Esophagus muscularis mucosa (tissue), 4 donors: ENCODE data around the gene PERCC1. TPM values are rescaled to one million over a fixed set of nuclear protein-coding genes. Genes with fewer than 3 reads are reported as not detected.

Source experiments
- DNase-seq: peaks from one replicate; pipeline ENCODE4 v3.0.0-alpha.2; 2017; ENCODE audit errors: extremely low spot score
- H3K27ac ChIP-seq, 4 donors: fragments of 200-600 bp; sonication (generic); replicated peaks in 1 of 4; 1 replicate in 3 of 4; 2 replicates in 1 of 4; pipeline ENCODE4 v1.5.1; 2016 to 2019; ENCODE audit warnings: mild to moderate bottlenecking in 1 of 4
- H3K27me3 ChIP-seq, 4 donors: fragments of 200-600 bp; sonication (generic); one replicate each; pipeline versions ENCODE4 v1.5.1 to v1.6.0; 2016 to 2019
- H3K36me3 ChIP-seq, 4 donors: fragments of 200-600 bp; sonication (generic); one replicate each; pipeline ENCODE4 v1.5.1; 2016 to 2019
- H3K4me1 ChIP-seq, 4 donors: fragments of 200-600 bp; sonication (generic); one replicate each; pipeline ENCODE4 v1.5.1; 2016 to 2019
- H3K4me3 ChIP-seq, 4 donors: fragments of 200-600 bp; sonication (generic); 1 replicate in 2 of 4; 2 replicates in 2 of 4; pipeline ENCODE4 v1.5.1; 2016 to 2019; ENCODE audit warnings: mild to moderate bottlenecking in 4 of 4, moderate library complexity in 1 of 4
- H3K9me3 ChIP-seq, 4 donors: fragments of 200-600 bp; sonication (generic); 1 replicate in 3 of 4; 2 replicates in 1 of 4; pipeline ENCODE4 v1.5.1; 2016 to 2019
- EP300 ChIP-seq: sonication (generic); formaldehyde crosslinking; IDR thresholded peaks from one replicate; pipeline ENCODE4 v1.6.1; 2017; ENCODE audit warnings: antibody characterized with exemption
- POLR2A ChIP-seq: fragments of 450-650 bp; IDR thresholded peaks from one replicate; pipeline ENCODE4 v1.6.1; 2017; ENCODE audit warnings: antibody characterized with exemption, moderate library complexity, mild to moderate bottlenecking, low read depth
- POLR2AphosphoS5 ChIP-seq, 2 donors: sonication (generic); formaldehyde crosslinking; IDR thresholded peaks; one replicate each; pipeline ENCODE4 v1.6.1; 2017; ENCODE audit warnings: antibody characterized with exemption in 2 of 2
- WGBS: methylation state at CpG from one replicate; pipeline ENCODE4 v1.1.5; 2018; 5-methylcytosine and 5-hydroxymethylcytosine counted together
- intact Hi-C: fragments of 100-400 bp; cut with DNase I; formaldehyde crosslinking; loops from one replicate; pipeline ENCODE4 v1.15.1; 2023
- total RNA-seq, 4 donors: library from RNA; depleted of rRNA; stranded (reverse); fragments of >200 nt; gene quantifications; one replicate each; pipeline versions ENCODE4 v1.1.0 to v1.2.1, GENCODE V29; 2016
- TF ChIP-seq, protein P1 (sequence below), 3 experiments: fragments of 200-600 bp in 2 of 3; fragments of 450-650 bp in 1 of 3; sonication (generic) in 2 of 3; IDR thresholded peaks; one replicate each; pipeline ENCODE4 v1.5.1; 2017 to 2019; ENCODE audit warnings: antibody characterized with exemption in 3 of 3, mild to moderate bottlenecking in 2 of 3, moderate library complexity in 1 of 3

The PERCC1 gene
- total RNA-seq, 4 donors from 2014 or later: not detected

DNA sequence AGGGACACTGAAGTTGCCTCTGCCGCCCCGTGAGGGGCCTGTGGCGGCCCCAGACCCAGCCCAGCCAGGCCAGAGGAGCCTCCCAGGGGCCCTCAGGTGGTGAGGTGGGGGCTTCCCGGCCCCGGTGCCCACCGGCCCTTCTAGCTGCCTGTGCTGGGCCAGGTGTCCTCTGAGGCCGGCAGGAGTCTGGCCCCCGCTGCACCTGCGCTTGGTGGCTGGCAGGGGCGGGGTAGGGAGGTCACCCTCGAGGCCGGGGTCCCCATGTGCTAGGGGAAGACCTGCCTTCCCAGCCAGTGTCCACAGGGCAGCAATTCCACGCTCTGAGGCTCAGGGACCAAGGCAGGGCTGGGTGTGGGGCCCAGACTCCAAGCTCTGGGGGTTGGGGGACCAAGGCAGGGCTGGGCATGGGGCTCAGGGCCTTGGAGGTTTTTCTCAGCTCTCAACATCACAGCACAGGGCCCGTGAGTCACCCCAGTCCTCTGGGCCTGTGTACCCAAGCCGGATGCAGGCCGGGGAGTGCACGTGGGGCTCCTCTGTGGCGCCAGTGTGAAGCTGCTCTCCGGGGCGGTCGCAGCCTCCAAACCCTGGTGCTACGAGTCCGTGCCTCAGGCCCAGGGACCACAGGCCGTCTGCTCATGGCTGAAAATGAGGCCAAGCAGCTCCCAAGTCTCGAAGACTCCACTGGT, 14.8 kb downstream of the PERCC1 start:
- intact Hi-C loops: no loop called here
- Histone ChIP-seq H3K4me1 (no peaks in the 10 kb centered on the region), H3K27ac (no peak overlapping the region), H3K4me3 (no peak overlapping the region), H3K9me3 (no peaks in the 10 kb centered on the region), H3K36me3 (peaks cover 20 to 59% (median 56%) of the 10 kb centered on the region in 4 donors), H3K27me3 (no peaks in the 10 kb centered on the region)
- TF ChIP-seq, protein P1, sequence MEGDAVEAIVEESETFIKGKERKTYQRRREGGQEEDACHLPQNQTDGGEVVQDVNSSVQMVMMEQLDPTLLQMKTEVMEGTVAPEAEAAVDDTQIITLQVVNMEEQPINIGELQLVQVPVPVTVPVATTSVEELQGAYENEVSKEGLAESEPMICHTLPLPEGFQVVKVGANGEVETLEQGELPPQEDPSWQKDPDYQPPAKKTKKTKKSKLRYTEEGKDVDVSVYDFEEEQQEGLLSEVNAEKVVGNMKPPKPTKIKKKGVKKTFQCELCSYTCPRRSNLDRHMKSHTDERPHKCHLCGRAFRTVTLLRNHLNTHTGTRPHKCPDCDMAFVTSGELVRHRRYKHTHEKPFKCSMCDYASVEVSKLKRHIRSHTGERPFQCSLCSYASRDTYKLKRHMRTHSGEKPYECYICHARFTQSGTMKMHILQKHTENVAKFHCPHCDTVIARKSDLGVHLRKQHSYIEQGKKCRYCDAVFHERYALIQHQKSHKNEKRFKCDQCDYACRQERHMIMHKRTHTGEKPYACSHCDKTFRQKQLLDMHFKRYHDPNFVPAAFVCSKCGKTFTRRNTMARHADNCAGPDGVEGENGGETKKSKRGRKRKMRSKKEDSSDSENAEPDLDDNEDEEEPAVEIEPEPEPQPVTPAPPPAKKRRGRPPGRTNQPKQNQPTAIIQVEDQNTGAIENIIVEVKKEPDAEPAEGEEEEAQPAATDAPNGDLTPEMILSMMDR (IDR thresholded peaks at IDR 0.05): no peak
- TF ChIP-seq EP300: no peak
- TF ChIP-seq POLR2A: no peak
- no peak for TF ChIP-seq POLR2AphosphoS5 (IDR thresholded peaks at IDR 0.05)
- DNase-seq: no peak
- WGBS: 84% methylated on average over 8 of the region's 25 CpGs

DNA sequence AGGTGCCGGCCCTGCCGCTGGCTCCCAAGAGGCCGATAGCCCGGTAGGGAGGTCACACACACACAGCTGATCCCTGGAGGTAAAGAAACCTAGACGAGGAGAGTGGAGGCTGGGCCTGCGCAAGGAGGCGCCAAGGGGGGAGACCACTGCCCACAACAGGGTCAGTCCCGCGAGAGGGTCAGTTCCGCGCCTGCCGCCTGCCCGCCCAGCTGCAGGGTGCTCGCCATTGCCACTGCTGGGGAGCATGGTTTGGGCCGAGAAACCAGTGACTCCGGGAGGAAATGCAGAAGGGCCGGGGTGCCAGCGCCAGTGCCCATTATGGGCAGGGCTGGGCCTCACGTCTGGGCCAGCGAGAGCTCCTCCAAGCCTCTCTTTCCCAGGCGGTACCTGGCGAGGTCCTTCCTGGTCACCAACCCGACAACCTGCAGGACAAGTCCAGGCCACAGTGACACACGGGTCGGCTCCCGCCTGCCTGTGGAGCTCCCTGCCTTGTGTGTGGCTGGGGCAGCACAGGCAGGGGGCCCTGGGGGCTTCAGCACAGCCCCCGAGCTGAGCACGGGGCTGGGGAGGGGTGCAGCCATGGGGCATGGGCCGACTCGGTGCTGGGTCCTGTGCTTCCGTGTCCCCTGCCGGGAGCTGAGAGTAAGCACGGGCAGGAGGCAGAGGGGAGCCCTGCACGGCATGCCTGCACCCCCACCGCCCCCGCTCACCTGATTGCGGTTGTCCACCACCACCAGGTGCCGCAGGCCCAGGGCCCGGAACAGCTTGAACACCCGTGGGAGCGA, 15.6 kb downstream of the PERCC1 start:
- intact Hi-C loops: no loop called here
- no peak overlapping the region for H3K27ac ChIP-seq
- H3K27me3 ChIP-seq: no peaks in the 10 kb centered on the region
- no peaks in the 10 kb centered on the region for H3K9me3 ChIP-seq
- 92% methylated on average over 24 of the region's 41 CpGs for WGBS
- TF ChIP-seq POLR2A: no peak
- no peak for TF ChIP-seq POLR2AphosphoS5 (IDR thresholded peaks at IDR 0.05)
- no peak for TF ChIP-seq EP300
- TF ChIP-seq, protein P1 (IDR thresholded peaks at IDR 0.05): no peak
- peaks cover 20 to 67% (median 64%) of the 10 kb centered on the region in 4 donors for H3K36me3 ChIP-seq
- no peaks in the 10 kb centered on the region for H3K4me1 ChIP-seq
- no peak for DNase-seq
- H3K4me3 ChIP-seq: no peak overlapping the region

DNA sequence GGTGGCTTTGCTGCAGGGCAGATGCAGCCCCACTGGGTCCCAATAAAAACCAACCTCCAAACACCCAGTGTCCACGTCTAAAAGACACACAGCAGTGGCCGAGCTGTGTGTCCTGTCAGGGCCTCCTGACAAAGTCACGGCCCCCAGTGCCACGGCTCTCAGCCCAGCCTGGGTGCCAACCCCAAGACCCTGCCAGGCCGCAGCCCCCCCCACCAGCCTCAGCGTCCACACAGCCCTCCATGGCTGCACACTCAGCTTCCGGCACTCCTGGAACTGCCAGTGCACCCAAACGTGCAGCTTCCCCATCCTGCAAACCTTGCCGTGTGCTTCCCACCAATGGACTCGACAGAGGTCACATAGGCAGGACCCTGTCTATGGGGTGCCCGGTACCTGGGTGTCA, 17.1 kb downstream of the PERCC1 start:
- Histone ChIP-seq H3K36me3 (peaks cover 31 to 82% (median 79%) of the 10 kb centered on the region in 4 donors), H3K4me3 (no peak overlapping the region), H3K27ac (no peak overlapping the region), H3K27me3 (no peaks in the 10 kb centered on the region), H3K4me1 (no peaks in the 10 kb centered on the region), H3K9me3 (no peaks in the 10 kb centered on the region)
- TF ChIP-seq EP300: no peak
- TF ChIP-seq POLR2AphosphoS5 (IDR thresholded peaks at IDR 0.05): no peak
- TF ChIP-seq, protein P1 (IDR thresholded peaks at IDR 0.05): no peak
- no peak for TF ChIP-seq POLR2A
- 93% methylated on average over 11 of the region's 11 CpGs for WGBS
- no peak for DNase-seq
- intact Hi-C loops: no loop called here

DNA sequence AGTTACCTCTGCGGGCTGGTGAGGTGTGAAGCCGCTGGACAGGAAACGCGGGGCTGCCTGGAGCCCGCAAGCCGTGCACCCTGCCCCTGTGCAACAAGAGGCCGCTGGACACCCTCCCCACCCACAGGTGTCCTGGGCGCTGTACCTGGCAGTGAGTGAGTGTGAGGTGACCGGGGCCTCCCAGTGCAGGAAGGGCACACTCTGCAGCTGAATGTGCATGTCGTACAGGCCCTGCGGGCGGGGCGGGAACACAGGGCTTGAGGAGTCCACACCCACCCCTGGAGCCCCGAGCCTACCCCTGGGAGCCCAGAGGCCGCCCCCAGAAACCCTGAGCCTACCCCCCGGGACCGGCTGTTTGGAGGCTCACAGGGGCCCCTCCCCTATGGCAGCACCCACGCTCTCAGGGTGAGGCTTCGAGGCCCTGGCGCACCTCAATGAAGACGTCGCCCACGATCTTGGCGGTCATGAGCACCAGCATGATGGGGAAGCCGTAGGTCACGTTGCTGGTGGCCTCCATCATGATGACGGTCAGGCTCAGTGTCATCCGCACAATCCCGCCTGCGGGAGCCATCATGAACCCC, 17.7 kb downstream of the PERCC1 start:
- H3K4me1 ChIP-seq: no peaks in the 10 kb centered on the region
- WGBS: 98% methylated on average over 11 of the region's 30 CpGs
- intact Hi-C loops: no loop called here
- TF ChIP-seq POLR2AphosphoS5 (IDR thresholded peaks at IDR 0.05): no peak
- no peak for TF ChIP-seq POLR2A
- TF ChIP-seq EP300: no peak
- TF ChIP-seq, protein P1 (IDR thresholded peaks at IDR 0.05): no peak
- no peaks in the 10 kb centered on the region for H3K9me3 ChIP-seq
- H3K27me3 ChIP-seq: no peaks in the 10 kb centered on the region
- no peak overlapping the region for H3K4me3 ChIP-seq
- DNase-seq: no peak
- peaks cover 38 to 89% (median 86%) of the 10 kb centered on the region in 4 donors for H3K36me3 ChIP-seq
- H3K27ac ChIP-seq: no peak overlapping the region
